ENCODE results near the gene THSD7A.

Gene THSD7A

GRCh38 chr7:11747715-11748485 is 84.1 kb downstream of the THSD7A start:
- no peak for DNase-seq

- DNase-seq, result no peak
Observed at GRCh38 chr7:11746591-11746990, 85.4 kb downstream of the THSD7A start.

GRCh38 chr7:11743548-11743947 is 88.5 kb downstream of the THSD7A start:
- no peak for DNase-seq

- no peak for DNase-seq
Observed at GRCh38 chr7:11743016-11743415, 89.0 kb downstream of the THSD7A start.

- no peak for DNase-seq
Observed at GRCh38 chr7:11742496-11742895, 89.5 kb downstream of the THSD7A start.

GRCh38 chr7:11737723-11738122 is 94.3 kb downstream of the THSD7A start:
- no peak for DNase-seq

GRCh38 chr7:11732207-11732606 is 99.8 kb downstream of the THSD7A start:
- no peak for DNase-seq

GRCh38 chr7:11730725-11731124 is 101.3 kb downstream of the THSD7A start:
- DNase-seq, result no peak

- DNase-seq, result no peak
Observed at GRCh38 chr7:11727864-11728263, 104.1 kb downstream of the THSD7A start.

- DNase-seq, result no peak
Observed at GRCh38 chr7:11726794-11727155, 105.2 kb downstream of the THSD7A start.

GRCh38 chr7:11726001-11726793 is 105.8 kb downstream of the THSD7A start:
- DNase-seq, result no peak

- DNase-seq, result no peak
Observed at GRCh38 chr7:11716185-11716584, 115.8 kb downstream of the THSD7A start.

- DNase-seq, result no peak
Observed at GRCh38 chr7:11714676-11715075, 117.3 kb downstream of the THSD7A start.

- no peak for DNase-seq
Observed at GRCh38 chr7:11714205-11714604, 117.8 kb downstream of the THSD7A start.

GRCh38 chr7:11713352-11713751 is 118.6 kb downstream of the THSD7A start:
- no peak for DNase-seq

GRCh38 chr7:11710377-11710776 is 121.6 kb downstream of the THSD7A start:
- DNase-seq, result no peak

GRCh38 chr7:11709196-11709595 is 122.8 kb downstream of the THSD7A start:
- DNase-seq, result no peak

GRCh38 chr7:11707606-11708193 is 124.3 kb downstream of the THSD7A start:
- DNase-seq, result no peak

- no peak for DNase-seq
Observed at GRCh38 chr7:11706666-11707605, 125.1 kb downstream of the THSD7A start.

GRCh38 chr7:11703829-11704228 is 128.2 kb downstream of the THSD7A start:
- no peak for DNase-seq

GRCh38 chr7:11702938-11703337 is 129.1 kb downstream of the THSD7A start:
- no peak for DNase-seq

GRCh38 chr7:11701829-11702560 is 130.0 kb downstream of the THSD7A start:
- no peak for DNase-seq

Data from CD4-positive, alpha-beta T cell treated with Interleukin-21 for 1 hour (primary cell).